HT1080 (cell line): ENCODE data around the gene SEPHS1. TPM values are rescaled to one million over a fixed set of nuclear protein-coding genes. Genes with fewer than 3 reads are reported as not detected.
"Not testable (repeated sequence)": the region's sequence is repeated elsewhere in the genome, so short reads cannot be mapped to it uniquely, and the experiment has no call there.

Experiments used
- DNase-seq: peaks from one replicate; pipeline ENCODE4 v3.0.0-alpha.2; 2015; ENCODE audit warnings: low read depth
- polyA plus RNA-seq, 2 experiments: library from polyadenylated mRNA; depleted of rRNA; stranded (reverse); fragments of >200 nt; gene quantifications; 2 replicates each; pipeline ENCODE4 v1.2.3, GENCODE V29; 2015
- total RNA-seq: library from RNA; depleted of rRNA; stranded (reverse); fragments of >200 nt; shearing (Covaris generic); gene quantifications from 2 replicates; pipeline ENCODE4 v1.2.3, GENCODE V29; 2014; rRNA removed

The SEPHS1 gene
- total RNA-seq: 48.7 and 68.3 TPM in 2 replicates
- 63.6 and 67.5 TPM in 2 replicates for polyA plus RNA-seq (2015; cell fraction: cytosol; rRNA removed)
- polyA plus RNA-seq (2015; cell fraction: nucleus; rRNA removed): 45.1 and 48.0 TPM in 2 replicates

- DNase-seq: peak; percentile 70
Observed at GRCh38 chr10:13348216-13349017, at the start of gene SEPHS1. Gene SEPHS1, minus strand, starts transcription at chr10:13348293. Its CDS starts 3,343 bp downstream, at chr10:13344950.

GRCh38 chr10:13397052-13397451 lies 49.0 kb upstream of the SEPHS1 start:
- DNase-seq: no peak

GRCh38 chr10:13396369-13396768 lies 48.3 kb upstream of the SEPHS1 start:
- no peak for DNase-seq

GRCh38 chr10:13395540-13395939 lies 47.4 kb upstream of the SEPHS1 start:
- no peak for DNase-seq

GRCh38 chr10:13393640-13394039 lies 45.5 kb upstream of the SEPHS1 start:
- no peak for DNase-seq

- no peak for DNase-seq
Observed at GRCh38 chr10:13392701-13393100, 44.6 kb upstream of the SEPHS1 start.

- no peak for DNase-seq
Observed at GRCh38 chr10:13390604-13391522, 42.8 kb upstream of the SEPHS1 start.

GRCh38 chr10:13388478-13389230 lies 40.6 kb upstream of the SEPHS1 start:
- no peak for DNase-seq

- no peak for DNase-seq
Observed at GRCh38 chr10:13386021-13386420, 37.9 kb upstream of the SEPHS1 start.

- DNase-seq: no peak
Observed at GRCh38 chr10:13383399-13383761, 35.3 kb upstream of the SEPHS1 start.

- DNase-seq: no peak
Observed at GRCh38 chr10:13382703-13383398, 34.8 kb upstream of the SEPHS1 start.

GRCh38 chr10:13379061-13379460 lies 31.0 kb upstream of the SEPHS1 start:
- DNase-seq: not testable (repeated sequence)

GRCh38 chr10:13376746-13377145 lies 28.7 kb upstream of the SEPHS1 start:
- no peak for DNase-seq

- no peak for DNase-seq
Observed at GRCh38 chr10:13376297-13376696, 28.2 kb upstream of the SEPHS1 start.

GRCh38 chr10:13375791-13376190 lies 27.7 kb upstream of the SEPHS1 start:
- DNase-seq: no peak

- no peak for DNase-seq
Observed at GRCh38 chr10:13373644-13374043, 25.6 kb upstream of the SEPHS1 start.

GRCh38 chr10:13372524-13372923 lies 24.4 kb upstream of the SEPHS1 start:
- DNase-seq: no peak

- peak; percentile 77 for DNase-seq
Observed at GRCh38 chr10:13371897-13372470, 23.9 kb upstream of the SEPHS1 start.

- no peak for DNase-seq
Observed at GRCh38 chr10:13366891-13367290, 18.8 kb upstream of the SEPHS1 start.

GRCh38 chr10:13365831-13366230 lies 17.7 kb upstream of the SEPHS1 start:
- DNase-seq: no peak
